ENCODE measurements around the gene CALML3.

GRCh38 chr10:5485290-5485689 lies 39.5 kb upstream of the CALML3 start:
- no peak for TF ChIP-seq CTCF (IDR thresholded peaks at IDR 0.05)
- no peak for TF ChIP-seq POLR2A (IDR thresholded peaks at IDR 0.05)
- TF ChIP-seq EP300 (IDR thresholded peaks at IDR 0.05), result no peak

All from stomach (tissue), 4 donors.